CD14-positive monocyte (primary cell): ENCODE results near the gene FHL3. TPM values are rescaled to one million over a fixed set of nuclear protein-coding genes. Genes with fewer than 3 reads are reported as not detected.

ENCODE experiments used
- DNase-seq, 3 donors: peaks; one replicate each; pipeline ENCODE4 v3.0.0-alpha.2; 2011 to 2022
- H2AFZ ChIP-seq: 2 replicates; pipeline ENCODE4 v1.6.0; 2012; ENCODE audit warnings: mild to moderate bottlenecking, low read depth, low read length, inconsistent platforms; ENCODE audit not compliant: insufficient read depth, poor library complexity, severe bottlenecking
- H3K27ac ChIP-seq, 2 donors: 1 replicate in 1 of 2; 2 replicates in 1 of 2; pipeline ENCODE4 v1.5.1; 2012 to 2013; ENCODE audit warnings: low read length in 2 of 2, control low read depth in 1 of 2, inconsistent platforms in 1 of 2, low read depth in 1 of 2, mild to moderate bottlenecking in 1 of 2
- H3K27me3 ChIP-seq, 2 donors: one replicate each; pipeline versions ENCODE4 v1.6.0 to v1.6.1; 2011 to 2013; ENCODE audit warnings: low read length in 2 of 2; ENCODE audit not compliant: control insufficient read depth in 2 of 2, insufficient read depth in 2 of 2
- H3K36me3 ChIP-seq, 2 donors: replicated peaks in 1 of 2; 1 replicate in 1 of 2; 2 replicates in 1 of 2; pipeline versions ENCODE4 v1.5.1 to v1.6.1; 2012 to 2013; ENCODE audit warnings: low read length in 2 of 2, control low read depth in 1 of 2, inconsistent platforms in 1 of 2, mild to moderate bottlenecking in 1 of 2; ENCODE audit not compliant: insufficient read depth in 2 of 2, control insufficient read depth in 1 of 2
- H3K4me1 ChIP-seq, 2 donors: 1 replicate in 1 of 2; 2 replicates in 1 of 2; pipeline versions ENCODE4 v1.5.1 to v1.6.1; 2012 to 2013; ENCODE audit warnings: low read length in 2 of 2, control low read depth in 1 of 2, inconsistent platforms in 1 of 2, mild to moderate bottlenecking in 1 of 2, moderate library complexity in 1 of 2; ENCODE audit not compliant: insufficient read depth in 2 of 2, control insufficient read depth in 1 of 2
- H3K4me2 ChIP-seq: replicated peaks from 2 replicates; pipeline ENCODE3; 2012; ENCODE audit warnings: low read length, moderate library complexity, mild to moderate bottlenecking; ENCODE audit not compliant: poor library complexity, severe bottlenecking; ENCODE audit errors: extremely low read depth
- H3K4me3 ChIP-seq, 3 experiments: fragments of 200-600 bp in 1 of 3; sonication (generic) in 1 of 3; replicated peaks in 1 of 3; 1 replicate in 2 of 3; 2 replicates in 1 of 3; pipeline ENCODE4 v1.5.1; 2011 to 2013; ENCODE audit warnings: low read length in 3 of 3, mild to moderate bottlenecking in 3 of 3, control low read depth in 2 of 3, low read depth in 2 of 3, inconsistent platforms in 1 of 3, moderate library complexity in 1 of 3
- H3K79me2 ChIP-seq: 2 replicates; pipeline ENCODE4 v1.6.0; 2012; ENCODE audit warnings: mild to moderate bottlenecking, control low read depth, inconsistent platforms, low read length, moderate library complexity; ENCODE audit not compliant: insufficient read depth
- H3K9ac ChIP-seq: 2 replicates; pipeline ENCODE4 v1.6.0; 2017; ENCODE audit warnings: low read length, mild to moderate bottlenecking; ENCODE audit not compliant: insufficient read depth, poor library complexity, severe bottlenecking
- H3K9me3 ChIP-seq, 2 donors: replicated peaks in 1 of 2; 1 replicate in 1 of 2; 2 replicates in 1 of 2; pipeline versions ENCODE4 v1.5.1 to v1.6.1; 2012 to 2013; ENCODE audit warnings: low read length in 2 of 2, control low read depth in 1 of 2; ENCODE audit not compliant: control insufficient read depth in 1 of 2, insufficient read depth in 1 of 2
- H4K20me1 ChIP-seq: 2 replicates; pipeline ENCODE4 v1.6.0; 2012; ENCODE audit warnings: mild to moderate bottlenecking, low read length, control low read depth, moderate library complexity; ENCODE audit not compliant: insufficient read depth
- H3K27ac Mint-ChIP-seq, 7 donors: one replicate each; pipeline ENCODE4 v1.8.0; 2020; ENCODE audit warnings: mild to moderate bottlenecking in 7 of 7, mixed read lengths in 7 of 7, moderate library complexity in 6 of 7, inconsistent platforms in 2 of 7
- H3K27me3 Mint-ChIP-seq, 3 donors: one replicate each; pipeline ENCODE4 v1.8.0; 2021 to 2022; ENCODE audit warnings: low read depth in 3 of 3, mild to moderate bottlenecking in 3 of 3, mixed read lengths in 3 of 3, moderate library complexity in 3 of 3, inconsistent platforms in 1 of 3
- H3K36me3 Mint-ChIP-seq, 2 donors: one replicate each; pipeline ENCODE4 v1.8.0; 2020; ENCODE audit warnings: mixed read lengths in 2 of 2, inconsistent platforms in 1 of 2, mild to moderate bottlenecking in 1 of 2
- H3K4me1 Mint-ChIP-seq: one replicate; pipeline ENCODE4 v1.8.0; 2020; ENCODE audit warnings: mild to moderate bottlenecking, mixed read lengths
- H3K4me3 Mint-ChIP-seq, 2 donors: one replicate each; pipeline ENCODE4 v1.8.0; 2020; ENCODE audit warnings: mild to moderate bottlenecking in 2 of 2, mixed read lengths in 2 of 2, moderate library complexity in 1 of 2
- H3K9me3 Mint-ChIP-seq, 7 donors: one replicate each; pipeline ENCODE4 v1.8.0; 2020 to 2022; ENCODE audit warnings: mixed read lengths in 7 of 7, mild to moderate bottlenecking in 6 of 7, moderate library complexity in 6 of 7, inconsistent platforms in 2 of 7
- WGBS: methylation state at CpG from one replicate; pipeline ENCODE4 v1.1.5; 2013; ENCODE audit warnings: missing lambda C conversion rate; ENCODE audit not compliant: insufficient coverage; 5-methylcytosine and 5-hydroxymethylcytosine counted together
- intact Hi-C, 2 donors: fragments of 100-400 bp; cut with micrococcal nuclease; formaldehyde crosslinking; loops; one replicate each; pipeline versions ENCODE4 v1.15.0 to v1.15.1; 2023
- polyA plus RNA-seq, 3 donors: library from polyadenylated mRNA; depleted of rRNA in 1 of 3; unstranded in 2 of 3; stranded (reverse) in 1 of 3; fragments of 300-500 nt in 2 of 3; fragments of >200 nt in 1 of 3; fragmentation: Illumina TruSeq in 2 of 3; gene quantifications; 1 replicate in 2 of 3; 2 replicates in 1 of 3; pipeline ENCODE4 v1.2.3, GENCODE V29; 2012 to 2021
- TF ChIP-seq, protein P1 (sequence below): fragments of 200-600 bp; IDR thresholded peaks from one replicate; pipeline ENCODE4 v1.8.0; 2022; ENCODE audit warnings: antibody characterized with exemption, mild to moderate bottlenecking

FHL3 gene
- polyA plus RNA-seq, 3 donors = 24.7 to 32.3 (median 26.1) TPM

- Mint-ChIP-seq H3K9me3 (no peaks in the 10 kb centered on the region), H3K4me3 (peak overlapping the region; percentile 56 to 88), H3K27me3 (no peaks in the 10 kb centered on the region), H3K4me1 (peaks cover 86% of the 10 kb centered on the region), H3K27ac (peak overlapping the region; percentile 93 to 98 (median 97)), H3K36me3 (peaks cover 26 to 28% of the 10 kb centered on the region in 2 donors)
- H3K4me2 ChIP-seq = peak overlapping the region; percentile 79
- H3K9me3 ChIP-seq = no peaks in the 10 kb centered on the region
- DNase-seq = peak in 2 of 3 donors; percentile 35 to 36
- H4K20me1 ChIP-seq = peaks cover 20% of the 10 kb centered on the region
- H3K4me3 ChIP-seq = peak overlapping the region in 2 of 3 experiments; percentile 9 to 61
- H3K79me2 ChIP-seq = peaks cover 75% of the 10 kb centered on the region
- WGBS = 24% methylated on average over 7 of the region's 13 CpGs
- H3K27me3 ChIP-seq = no peaks in the 10 kb centered on the region
- TF ChIP-seq, protein P1, sequence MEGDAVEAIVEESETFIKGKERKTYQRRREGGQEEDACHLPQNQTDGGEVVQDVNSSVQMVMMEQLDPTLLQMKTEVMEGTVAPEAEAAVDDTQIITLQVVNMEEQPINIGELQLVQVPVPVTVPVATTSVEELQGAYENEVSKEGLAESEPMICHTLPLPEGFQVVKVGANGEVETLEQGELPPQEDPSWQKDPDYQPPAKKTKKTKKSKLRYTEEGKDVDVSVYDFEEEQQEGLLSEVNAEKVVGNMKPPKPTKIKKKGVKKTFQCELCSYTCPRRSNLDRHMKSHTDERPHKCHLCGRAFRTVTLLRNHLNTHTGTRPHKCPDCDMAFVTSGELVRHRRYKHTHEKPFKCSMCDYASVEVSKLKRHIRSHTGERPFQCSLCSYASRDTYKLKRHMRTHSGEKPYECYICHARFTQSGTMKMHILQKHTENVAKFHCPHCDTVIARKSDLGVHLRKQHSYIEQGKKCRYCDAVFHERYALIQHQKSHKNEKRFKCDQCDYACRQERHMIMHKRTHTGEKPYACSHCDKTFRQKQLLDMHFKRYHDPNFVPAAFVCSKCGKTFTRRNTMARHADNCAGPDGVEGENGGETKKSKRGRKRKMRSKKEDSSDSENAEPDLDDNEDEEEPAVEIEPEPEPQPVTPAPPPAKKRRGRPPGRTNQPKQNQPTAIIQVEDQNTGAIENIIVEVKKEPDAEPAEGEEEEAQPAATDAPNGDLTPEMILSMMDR = no peak
- H3K27ac ChIP-seq = peak overlapping the region; percentile 91 to 92
- H2AFZ ChIP-seq = peak overlapping the region; percentile 9
- peaks cover 19 to 20% of the 10 kb centered on the region in 2 donors for H3K36me3 ChIP-seq
- peak overlapping the region; percentile 70 for H3K9ac ChIP-seq
- H3K4me1 ChIP-seq = peaks cover 83 to 92% of the 10 kb centered on the region in 2 donors
- intact Hi-C loops = loop anchor here in 1 of 2 donors (10.0 kb wide), 1 partner anchor 186 kb away; no protein-coding TSS in a partner anchor
Observed at GRCh38 chr1:38000529-38001455, 4.5 kb downstream of the FHL3 start.

DNA sequence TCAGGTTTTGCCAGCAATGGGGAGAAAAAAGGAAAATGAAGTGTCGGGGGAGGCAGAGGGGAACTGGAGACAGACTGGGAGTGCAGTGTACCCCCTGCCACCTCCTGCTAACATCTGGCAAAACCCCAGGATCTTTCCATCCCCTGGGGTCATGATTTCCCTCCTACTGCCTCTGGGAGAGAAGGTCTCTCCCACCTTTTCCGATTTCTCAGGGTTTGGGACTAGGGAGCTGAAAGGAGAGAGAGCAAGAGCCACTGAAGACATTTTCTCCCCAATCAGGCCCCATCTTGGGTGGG, 5.1 kb downstream of the FHL3 start:
- Mint-ChIP-seq H3K9me3 (no peaks in the 10 kb centered on the region), H3K4me3 (peak overlapping the region; percentile 64 to 88), H3K4me1 (peaks cover 87% of the 10 kb centered on the region), H3K36me3 (peaks cover 27 to 29% of the 10 kb centered on the region in 2 donors), H3K27ac (peak overlapping the region; percentile 93 to 98 (median 97)), H3K27me3 (peaks cover 0 to 2% (median 0%) of the 10 kb centered on the region in 3 donors)
- Histone ChIP-seq H3K4me1 (peaks cover 87 to 95% of the 10 kb centered on the region in 2 donors), H3K9me3 (no peaks in the 10 kb centered on the region), H3K9ac (peak overlapping the region; percentile 70), H3K27me3 (no peaks in the 10 kb centered on the region), H3K36me3 (peaks cover 19 to 20% of the 10 kb centered on the region in 2 donors), H2AFZ (peak overlapping the region; percentile 9), H3K79me2 (peaks cover 75% of the 10 kb centered on the region), H3K4me3 (peak overlapping the region; percentile 10 to 61 (median 11)), H3K4me2 (peak overlapping the region; percentile 79), H3K27ac (peak overlapping the region; percentile 91 to 92), H4K20me1 (peaks cover 20% of the 10 kb centered on the region)
- TF ChIP-seq, protein P1 = no peak
- intact Hi-C loops = loop anchor here in 1 of 2 donors (10.0 kb wide), 1 partner anchor 185 kb away; no protein-coding TSS in a partner anchor
- DNase-seq = no peak
- WGBS = no CpG with 5 or more reads among the region's 2 CpGs
